Heart right ventricle (tissue), 16 donors: ENCODE measurements around the gene XRCC5. TPM values are rescaled to one million over a fixed set of nuclear protein-coding genes. Genes with fewer than 3 reads are reported as not detected.

ENCODE experiments used
- ATAC-seq, 8 donors: fragments of 200-7000 bp; cut with Tn5 transposase; one replicate each; pipeline ENCODE4 v1.9.1; 2020; ENCODE audit warnings: mild to moderate bottlenecking in 8 of 8, moderate library complexity in 8 of 8, moderate number of reproducible peaks in 1 of 8
- DNase-seq, 2 donors: peaks; one replicate each; pipeline ENCODE4 v3.0.0-alpha.2; 2020
- H3K27ac ChIP-seq, 10 donors: fragments of 200-600 bp; sonication (generic) in 2 of 10; one replicate each; pipeline versions ENCODE4 v1.5.0 to v1.8.0; 2020 to 2022; ENCODE audit warnings: mild to moderate bottlenecking in 3 of 10
- H3K27me3 ChIP-seq, 7 donors: fragments of 200-600 bp; one replicate each; pipeline ENCODE4 v1.8.0; 2021 to 2022; ENCODE audit warnings: mild to moderate bottlenecking in 2 of 7
- H3K36me3 ChIP-seq, 9 donors: fragments of 200-600 bp; sonication (generic) in 1 of 9; one replicate each; pipeline versions ENCODE4 v1.5.0 to v1.8.0; 2020 to 2022; ENCODE audit warnings: mild to moderate bottlenecking in 2 of 9
- H3K4me1 ChIP-seq, 9 donors: fragments of 200-600 bp; sonication (generic) in 1 of 9; one replicate each; pipeline versions ENCODE4 v1.5.0 to v1.8.0; 2020 to 2022; ENCODE audit warnings: mild to moderate bottlenecking in 4 of 9
- H3K4me3 ChIP-seq, 10 donors: fragments of 200-600 bp; sonication (generic) in 2 of 10; one replicate each; pipeline versions ENCODE4 v1.5.0 to v1.8.0; 2020 to 2022; ENCODE audit warnings: mild to moderate bottlenecking in 7 of 10, moderate library complexity in 2 of 10
- H3K9me3 ChIP-seq, 11 donors: fragments of 200-600 bp in 10 of 11; sonication (generic) in 2 of 11; one replicate each; pipeline versions ENCODE4 v1.5.0 to v1.8.0; 2013 to 2022; ENCODE audit warnings: mild to moderate bottlenecking in 2 of 11, control low read depth in 1 of 11, moderate library complexity in 1 of 11
- CTCF ChIP-seq, 9 donors: fragments of 200-600 bp; sonication (generic) in 2 of 9; IDR thresholded peaks; one replicate each; pipeline versions ENCODE4 v1.5.0 to v1.8.0; 2021 to 2022; ENCODE audit warnings: antibody characterized with exemption in 9 of 9, mild to moderate bottlenecking in 5 of 9, moderate library complexity in 1 of 9
- WGBS, 2 donors: extraction: QIAGEN DNeasy Blood & Tissue Kit; methylation state at CpG; one replicate each; pipeline ENCODE4 v1.1.7; 2013; ENCODE audit warnings: inconsistent platforms in 1 of 2; 5-methylcytosine and 5-hydroxymethylcytosine counted together
- intact Hi-C, 10 donors: fragments of 100-400 bp; cut with DNase I; formaldehyde crosslinking; loops; one replicate each; pipeline versions ENCODE4 v1.11.1 to v1.14.2; 2022
- polyA plus RNA-seq, 2 donors: library from polyadenylated mRNA; stranded (reverse); fragments of 200-250 nt; gene quantifications; one replicate each; pipeline ENCODE4 v1.2.3, GENCODE V29; 2013
- total RNA-seq, 10 donors: library from RNA; stranded (reverse); fragmentation: NEBNext Ultra II Directional in 3 of 10; extraction: Animal tissue kit (Norgen Biotek cat#: 25700) in 3 of 10; gene quantifications; one replicate each; pipeline versions ENCODE4 v1.2.1 to v1.2.4, GENCODE V29; 2021 to 2023
- donor health status: Arrhythmogenic right ventricular cardiomyopathy.
- donor health status: ischemic (EF 13 %, LVEDD 7.1; RV severe dilation, severe dysfunction).
- donor health status: healthy with polysubstance abuse.
- donor health status: DM: no; HTN: yes; CAD: no.
- donor health status: DM: no; HTN: no; CAD: no.
- donor health status: ischemic (EF 25% LVEDD 6.9; RV normal size, moderate dysfunction).
- donor health status: ischemic (EF 25% LVEDD 5.7; RV mildly dilated, moderate dysfunction).
- donor health status: healthy.
- donor health status: DM: yes; HTN: yes; CAD: no.
- donor health status: Ischemic cardiomyopathy.
- donor health status: ischemic (EF 35%, LVEDD 5.7; RV mildly dilated, moderate dysfunction).
- donor health status: nonischemic (EF 11% LVEDD 7.7; RV severe dilation, severe dysfunction).
- donor health status: DM: yes; HTN: yes; CAD: no.
- donor health status: PGD.
- donor health status: ischemic (EF 29% LVEDD 5.4; RV normal size, mild dysfunction).
- donor health status: nonischemic (EF 23%, LVEDD 6.1; RV moderate dilation, normal function).

XRCC5 gene
- total and polyA plus RNA-seq, 12 donors: 35.6 to 163 (median 134) TPM

DNA sequence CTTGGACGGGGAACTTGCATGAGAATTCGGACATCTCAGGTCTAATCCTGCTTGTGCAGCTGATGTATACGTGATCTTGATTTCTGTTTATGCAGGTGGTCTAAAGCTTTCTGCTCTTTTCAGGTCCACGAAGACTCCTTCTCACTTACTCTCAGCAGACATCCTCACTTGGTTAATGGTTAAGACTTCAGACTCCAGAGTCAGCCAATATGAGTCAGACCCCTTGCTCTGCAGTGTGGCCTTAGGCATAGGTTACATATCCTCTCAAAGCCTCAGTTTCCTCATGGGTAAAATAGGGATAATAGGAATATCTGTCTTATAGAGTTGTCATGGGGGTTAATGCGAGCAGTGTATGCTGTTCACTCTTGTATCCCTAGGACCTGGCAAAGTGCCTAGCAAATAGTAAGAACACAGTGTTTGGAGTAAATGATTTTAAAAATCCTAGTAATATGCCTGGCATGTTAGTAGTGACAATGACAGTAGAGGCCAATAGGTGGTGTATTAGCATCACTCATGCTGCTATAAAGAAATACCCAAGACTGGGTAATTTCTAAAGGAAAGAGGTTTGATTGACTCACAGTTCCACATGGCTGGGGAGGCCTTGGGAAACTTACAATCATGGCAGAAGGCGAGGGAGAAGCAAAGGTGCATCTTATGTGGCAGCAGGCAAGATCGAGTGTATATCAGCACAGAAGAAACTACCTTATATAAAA, 42.3 kb downstream of the XRCC5 start:
- Histone ChIP-seq H3K9me3 (no peaks in the 10 kb centered on the region), H3K27me3 (no peaks in the 10 kb centered on the region), H3K4me3 (no peak overlapping the region), H3K36me3 (peaks cover 0 to 100% (median 44%) of the 10 kb centered on the region in 9 donors), H3K27ac (no peak overlapping the region), H3K4me1 (no peaks in the 10 kb centered on the region)
- intact Hi-C loops: no loop called here
- peak in 2 of 9 donors; percentile 7 to 12 for TF ChIP-seq CTCF (IDR thresholded peaks at IDR 0.05)
- peak in 1 of 8 donors; percentile 7 for ATAC-seq
- 90 to 94% methylated on average over 7 of the region's 7 CpGs for WGBS, 2 donors
- DNase-seq: no peak

DNA sequence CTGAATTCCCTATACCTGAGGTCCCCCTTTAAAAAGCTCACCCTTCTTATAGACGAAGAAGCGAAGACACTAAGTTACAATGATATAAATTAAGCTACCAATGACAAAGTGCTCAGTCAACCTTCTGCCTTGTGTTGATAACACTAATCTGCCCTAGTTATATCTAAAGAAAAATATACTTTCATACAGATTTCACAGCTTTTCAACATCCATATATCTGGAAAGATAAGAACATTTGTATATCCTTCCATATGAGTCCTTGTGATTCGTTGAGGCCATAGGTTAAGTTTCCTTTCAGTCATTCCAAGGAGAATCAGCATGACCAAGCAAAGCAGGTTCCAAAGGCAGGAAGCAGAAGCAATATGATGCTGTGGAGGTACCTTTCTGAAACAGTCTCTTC, 46.8 kb downstream of the XRCC5 start:
- intact Hi-C loops: no loop called here
- peaks cover 0 to 99% (median 38%) of the 10 kb centered on the region in 9 donors for H3K36me3 ChIP-seq
- 88 to 93% methylated on average over 3 of the region's 3 CpGs for WGBS, 2 donors
- TF ChIP-seq CTCF (IDR thresholded peaks at IDR 0.05): no peak
- no peaks in the 10 kb centered on the region for H3K9me3 ChIP-seq
- H3K27me3 ChIP-seq: no peaks in the 10 kb centered on the region
- H3K27ac ChIP-seq: no peak overlapping the region
- H3K4me1 ChIP-seq: no peaks in the 10 kb centered on the region
- ATAC-seq (no peak), DNase-seq (no peak)
- H3K4me3 ChIP-seq: no peak overlapping the region

GRCh38 chr2:216156822-216157221, 47.7 kb downstream of the XRCC5 start:
- H3K36me3 ChIP-seq: peaks cover 0 to 99% (median 42%) of the 10 kb centered on the region in 9 donors
- ATAC-seq (no peak), DNase-seq (no peak)
- no peak for TF ChIP-seq CTCF (IDR thresholded peaks at IDR 0.05)
- no peaks in the 10 kb centered on the region for H3K4me1 ChIP-seq
- H3K27ac ChIP-seq: no peak overlapping the region
- H3K4me3 ChIP-seq: no peak overlapping the region
- intact Hi-C loops: no loop called here
- H3K27me3 ChIP-seq: no peaks in the 10 kb centered on the region
- WGBS, 2 donors: 96 to 98% methylated on average over 13 of the region's 13 CpGs
- no peaks in the 10 kb centered on the region for H3K9me3 ChIP-seq

GRCh38 chr2:216159144-216159543, 50.0 kb downstream of the XRCC5 start:
- ATAC-seq: no peak
- Histone ChIP-seq H3K27me3 (no peaks in the 10 kb centered on the region), H3K36me3 (peaks cover 0 to 99% (median 51%) of the 10 kb centered on the region in 9 donors), H3K4me3 (no peak overlapping the region), H3K9me3 (no peaks in the 10 kb centered on the region), H3K27ac (no peak overlapping the region), H3K4me1 (no peaks in the 10 kb centered on the region)
- TF ChIP-seq CTCF (IDR thresholded peaks at IDR 0.05): no peak
- DNase-seq: no peak
- 95 to 98% methylated on average over 2 of the region's 2 CpGs for WGBS, 2 donors
- intact Hi-C loops: no loop called here
